Uterus (tissue), 4 donors: Measurements from ENCODE around the gene NELL1. TPM values are rescaled to one million over a fixed set of nuclear protein-coding genes. Genes with fewer than 3 reads are reported as not detected.

ENCODE experiments used
- DNase-seq, 2 donors: peaks; one replicate each; pipeline ENCODE4 v3.0.0-alpha.2; 2019 to 2020
- H3K27ac ChIP-seq, 2 donors: fragments of 200-600 bp; sonication (generic); 1 replicate in 1 of 2; 2 replicates in 1 of 2; pipeline ENCODE4 v1.5.1; 2016 to 2018
- H3K27me3 ChIP-seq, 2 donors: fragments of 200-600 bp; sonication (generic); one replicate each; pipeline ENCODE4 v1.5.1; 2018 to 2019; ENCODE audit warnings: control low read depth in 1 of 2
- H3K36me3 ChIP-seq, 2 donors: fragments of 200-600 bp; sonication (generic); one replicate each; pipeline ENCODE4 v1.5.1; 2019; ENCODE audit warnings: control low read depth in 1 of 2
- H3K4me1 ChIP-seq, 2 donors: fragments of 200-600 bp; sonication (generic); one replicate each; pipeline ENCODE4 v1.5.1; 2018 to 2019; ENCODE audit warnings: control low read depth in 1 of 2
- H3K4me3 ChIP-seq, 2 donors: fragments of 200-600 bp; sonication (generic); 1 replicate in 1 of 2; 2 replicates in 1 of 2; pipeline ENCODE4 v1.5.1; 2018 to 2019; ENCODE audit warnings: mild to moderate bottlenecking in 1 of 2
- H3K9me3 ChIP-seq, 2 donors: fragments of 200-600 bp; sonication (generic); one replicate each; pipeline ENCODE4 v1.5.1; 2019; ENCODE audit warnings: control low read depth in 1 of 2
- POLR2A ChIP-seq, 2 donors: fragments of 450-650 bp; IDR thresholded peaks; one replicate each; pipeline ENCODE4 v1.6.1; 2016; ENCODE audit warnings: antibody characterized with exemption in 2 of 2, mild to moderate bottlenecking in 1 of 2, moderate library complexity in 1 of 2
- intact Hi-C: fragments of 100-400 bp; cut with DNase I; formaldehyde crosslinking; loops from one replicate; pipeline ENCODE4 v1.15.1; 2023; ENCODE audit warnings: low total_unique reads
- total RNA-seq, 4 donors: library from RNA; depleted of rRNA in 3 of 4; stranded (reverse); fragments of >200 nt in 3 of 4; gene quantifications; one replicate each; pipeline versions ENCODE4 v1.1.0 to v1.2.4, GENCODE V29; 2014 to 2023
- TF ChIP-seq, protein P1 (sequence below), 4 experiments: fragments of 200-600 bp in 2 of 4; fragments of 450-650 bp in 2 of 4; sonication (generic) in 2 of 4; IDR thresholded peaks; one replicate each; pipeline ENCODE4 v1.5.1; 2016 to 2019; ENCODE audit warnings: antibody characterized with exemption in 4 of 4, mild to moderate bottlenecking in 2 of 4, moderate library complexity in 1 of 4
- donor health status: DM: yes; HTN: yes; CAD: no.

Gene NELL1
- total RNA-seq, 4 donors from 2014 or later: 0.34 to 25.1 TPM; not detected in 2

DNA sequence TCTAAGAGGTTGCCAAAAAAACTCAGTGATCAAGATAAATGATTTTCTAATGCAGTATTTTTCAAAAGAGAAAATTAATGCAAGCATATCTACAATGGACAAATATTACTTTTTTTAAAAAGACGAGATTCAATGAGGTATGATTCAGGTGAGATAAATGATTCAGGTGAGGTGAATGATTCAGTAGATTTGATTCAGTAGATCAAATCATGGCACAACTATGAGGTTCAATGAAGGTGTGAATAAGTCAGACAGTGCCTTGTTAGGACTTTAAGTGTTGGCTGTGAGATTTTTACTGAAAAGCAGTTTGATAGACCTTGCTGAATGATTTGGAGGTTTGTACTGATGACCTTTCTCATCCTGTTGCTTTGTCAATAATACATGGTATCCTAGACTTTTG lies 742.2 kb downstream of the NELL1 start:
- Histone ChIP-seq H3K4me1 (no peaks in the 10 kb centered on the region), H3K4me3 (no peak overlapping the region), H3K9me3 (no peaks in the 10 kb centered on the region), H3K27me3 (no peaks in the 10 kb centered on the region), H3K27ac (no peak overlapping the region), H3K36me3 (no peaks in the 10 kb centered on the region)
- TF ChIP-seq POLR2A (IDR thresholded peaks at IDR 0.05): no peak
- intact Hi-C loops: no loop called here
- DNase-seq: no peak

DNA sequence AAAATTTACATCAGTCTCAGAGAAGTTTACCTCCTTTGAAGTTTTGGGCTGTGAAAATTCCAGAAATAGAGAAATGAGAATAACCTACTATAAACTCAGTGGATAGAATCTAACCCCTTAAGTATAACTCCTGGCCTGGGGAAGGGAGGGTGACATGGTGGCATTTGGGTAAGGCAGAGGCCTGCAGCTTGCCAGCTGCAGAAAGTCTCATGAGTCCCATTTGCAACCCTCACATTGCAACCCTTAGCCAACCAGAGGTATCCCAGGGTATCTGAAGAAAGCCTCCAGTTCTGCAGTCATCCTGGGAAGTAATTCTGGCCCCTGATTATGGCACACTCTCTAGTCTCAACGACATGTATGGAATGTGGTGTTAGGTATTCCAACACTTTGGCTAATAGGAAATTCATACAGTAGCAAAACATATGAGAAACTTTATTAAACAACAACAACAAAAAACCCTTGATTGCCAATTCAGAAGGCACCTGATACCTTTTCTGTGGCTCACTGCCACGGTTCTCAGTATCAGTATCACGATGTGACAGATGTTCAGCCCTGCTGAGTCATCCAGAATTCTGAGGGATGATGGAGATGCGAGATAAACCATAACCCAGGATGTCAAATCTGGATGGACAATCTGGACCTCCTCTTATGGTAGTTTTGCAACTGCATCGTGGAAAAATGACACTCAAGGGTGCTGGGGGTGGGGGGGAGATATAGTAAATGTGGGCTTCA lies 743.4 kb downstream of the NELL1 start:
- intact Hi-C loops: no loop called here
- Histone ChIP-seq H3K27ac (no peak overlapping the region), H3K9me3 (no peaks in the 10 kb centered on the region), H3K4me3 (no peak overlapping the region), H3K36me3 (no peaks in the 10 kb centered on the region), H3K4me1 (no peaks in the 10 kb centered on the region), H3K27me3 (no peaks in the 10 kb centered on the region)
- TF ChIP-seq POLR2A (IDR thresholded peaks at IDR 0.05): no peak
- no peak for DNase-seq

DNA sequence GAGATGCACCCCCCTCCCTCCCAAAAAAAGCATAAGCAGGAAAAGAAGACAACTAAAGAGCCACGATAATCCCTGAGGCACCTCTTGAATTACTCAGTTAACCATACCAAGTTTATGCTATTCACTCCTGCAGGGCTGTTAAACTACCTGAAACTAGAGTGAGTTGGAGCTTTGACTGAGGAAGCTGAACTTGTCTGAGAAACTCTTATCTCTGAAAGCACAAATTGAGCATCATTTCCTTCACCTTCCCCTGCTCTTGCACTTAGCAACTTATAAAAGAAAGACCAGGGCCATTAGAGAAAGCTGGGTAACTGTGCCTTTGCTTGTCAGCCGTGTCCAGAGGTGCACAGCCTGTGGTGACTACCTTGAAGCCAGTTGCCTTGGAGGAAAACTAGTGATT lies 745.6 kb downstream of the NELL1 start:
- Histone ChIP-seq H3K27ac (no peak overlapping the region), H3K36me3 (no peaks in the 10 kb centered on the region), H3K4me1 (no peaks in the 10 kb centered on the region), H3K9me3 (no peaks in the 10 kb centered on the region), H3K27me3 (no peaks in the 10 kb centered on the region), H3K4me3 (no peak overlapping the region)
- intact Hi-C loops: no loop called here
- TF ChIP-seq, protein P1, sequence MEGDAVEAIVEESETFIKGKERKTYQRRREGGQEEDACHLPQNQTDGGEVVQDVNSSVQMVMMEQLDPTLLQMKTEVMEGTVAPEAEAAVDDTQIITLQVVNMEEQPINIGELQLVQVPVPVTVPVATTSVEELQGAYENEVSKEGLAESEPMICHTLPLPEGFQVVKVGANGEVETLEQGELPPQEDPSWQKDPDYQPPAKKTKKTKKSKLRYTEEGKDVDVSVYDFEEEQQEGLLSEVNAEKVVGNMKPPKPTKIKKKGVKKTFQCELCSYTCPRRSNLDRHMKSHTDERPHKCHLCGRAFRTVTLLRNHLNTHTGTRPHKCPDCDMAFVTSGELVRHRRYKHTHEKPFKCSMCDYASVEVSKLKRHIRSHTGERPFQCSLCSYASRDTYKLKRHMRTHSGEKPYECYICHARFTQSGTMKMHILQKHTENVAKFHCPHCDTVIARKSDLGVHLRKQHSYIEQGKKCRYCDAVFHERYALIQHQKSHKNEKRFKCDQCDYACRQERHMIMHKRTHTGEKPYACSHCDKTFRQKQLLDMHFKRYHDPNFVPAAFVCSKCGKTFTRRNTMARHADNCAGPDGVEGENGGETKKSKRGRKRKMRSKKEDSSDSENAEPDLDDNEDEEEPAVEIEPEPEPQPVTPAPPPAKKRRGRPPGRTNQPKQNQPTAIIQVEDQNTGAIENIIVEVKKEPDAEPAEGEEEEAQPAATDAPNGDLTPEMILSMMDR (IDR thresholded peaks at IDR 0.05): no peak
- TF ChIP-seq POLR2A (IDR thresholded peaks at IDR 0.05): no peak
- no peak for DNase-seq

DNA sequence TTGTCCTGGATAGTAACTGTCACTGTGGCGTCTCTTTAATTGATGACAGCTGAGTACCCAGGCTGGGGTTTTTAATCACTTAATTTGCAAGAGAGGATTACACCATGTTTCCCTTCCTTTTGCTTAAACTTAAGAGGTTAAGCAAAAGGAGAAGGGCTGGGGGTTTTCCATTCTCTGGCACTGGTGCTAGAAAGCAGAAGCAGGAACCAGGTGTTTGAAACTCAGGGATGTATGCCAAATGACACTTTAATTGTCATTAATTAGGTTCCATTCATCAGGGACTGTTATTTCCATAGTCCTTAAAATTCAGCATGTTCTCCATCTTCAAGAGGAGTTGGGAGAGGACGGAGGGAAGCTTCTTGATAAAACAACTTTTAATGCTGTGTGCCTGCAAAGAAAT lies 746.2 kb downstream of the NELL1 start:
- Histone ChIP-seq H3K4me3 (no peak overlapping the region), H3K36me3 (no peaks in the 10 kb centered on the region), H3K9me3 (no peaks in the 10 kb centered on the region), H3K27me3 (no peaks in the 10 kb centered on the region), H3K4me1 (no peaks in the 10 kb centered on the region), H3K27ac (no peak overlapping the region)
- intact Hi-C loops: no loop called here
- no peak for DNase-seq
- TF ChIP-seq, protein P1 (IDR thresholded peaks at IDR 0.05): no peak
- no peak for TF ChIP-seq POLR2A (IDR thresholded peaks at IDR 0.05)

DNA sequence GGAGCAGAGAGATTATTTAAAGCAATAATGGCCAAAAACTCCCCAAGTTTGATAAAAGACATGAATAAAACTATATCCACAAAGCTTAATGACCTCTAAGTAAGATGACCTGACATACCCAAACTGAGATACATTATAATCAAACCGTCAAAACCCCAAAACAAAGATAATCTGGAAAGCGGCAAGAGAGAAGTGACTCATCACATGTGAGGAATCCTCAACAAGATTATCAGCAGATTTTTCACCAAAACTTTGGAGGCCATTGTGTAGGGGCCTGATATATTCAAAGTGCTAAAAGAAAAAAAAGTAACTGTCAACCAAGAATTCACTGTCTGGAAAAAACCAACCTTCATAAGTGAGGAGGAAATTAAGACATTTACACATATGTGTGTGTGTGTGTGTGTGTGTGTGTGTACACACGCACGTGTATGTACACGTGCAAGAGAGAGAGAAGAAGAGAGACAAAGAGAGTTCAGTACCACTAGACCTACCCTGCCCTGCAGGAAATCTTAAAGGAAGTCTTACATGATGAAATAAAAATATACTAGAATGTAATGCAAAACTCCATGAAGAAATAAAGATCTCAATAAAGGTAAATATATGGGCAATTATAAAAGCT lies 752.4 kb downstream of the NELL1 start:
- H3K4me1 ChIP-seq: no peaks in the 10 kb centered on the region
- intact Hi-C loops: no loop called here
- H3K36me3 ChIP-seq: no peaks in the 10 kb centered on the region
- H3K4me3 ChIP-seq: no peak overlapping the region
- H3K27me3 ChIP-seq: no peaks in the 10 kb centered on the region
- H3K9me3 ChIP-seq: no peaks in the 10 kb centered on the region
- H3K27ac ChIP-seq: no peak overlapping the region
- TF ChIP-seq, protein P1 (IDR thresholded peaks at IDR 0.05): no peak
- TF ChIP-seq POLR2A (IDR thresholded peaks at IDR 0.05): no peak
- no peak for DNase-seq

DNA sequence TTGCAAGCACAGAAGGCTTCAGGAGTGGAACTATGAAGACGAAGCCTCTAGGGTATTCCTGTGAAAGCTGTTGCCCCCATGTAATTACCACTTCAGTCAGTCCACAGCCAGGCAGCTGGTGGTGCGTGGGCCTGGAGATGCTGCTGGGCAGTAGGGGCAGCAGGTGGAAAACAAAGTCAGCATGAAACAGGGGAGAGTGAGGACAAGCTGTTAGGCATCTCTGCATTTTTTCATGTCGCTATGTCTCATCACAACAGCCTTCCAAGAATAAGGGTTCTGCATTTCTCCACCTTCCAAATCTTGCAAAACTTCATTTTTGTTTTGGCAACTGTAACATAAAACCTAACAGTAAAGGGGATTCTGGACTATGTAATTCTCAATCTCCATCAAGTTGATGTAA lies 757.5 kb downstream of the NELL1 start:
- H3K27me3 ChIP-seq: no peaks in the 10 kb centered on the region
- no peak overlapping the region for H3K4me3 ChIP-seq
- no peaks in the 10 kb centered on the region for H3K4me1 ChIP-seq
- H3K36me3 ChIP-seq: no peaks in the 10 kb centered on the region
- intact Hi-C loops: no loop called here
- no peak overlapping the region for H3K27ac ChIP-seq
- no peak for DNase-seq
- no peak for TF ChIP-seq POLR2A (IDR thresholded peaks at IDR 0.05)
- TF ChIP-seq, protein P1 (IDR thresholded peaks at IDR 0.05): no peak
- H3K9me3 ChIP-seq: no peaks in the 10 kb centered on the region
